B cell (primary cell): ENCODE measurements around the gene CDC25B. TPM values are rescaled to one million over a fixed set of nuclear protein-coding genes. Genes with fewer than 3 reads are reported as not detected.

Source experiments
- ATAC-seq: fragments of 200-7000 bp; cut with Tn5 transposase; one replicate; pipeline ENCODE4 v1.10.0; 2021; ENCODE audit warnings: low read depth, mild to moderate bottlenecking, moderate number of reproducible peaks, moderate library complexity
- CTCF ChIA-PET: fragments of 350-600 bp; sonication (Branson Sonifier 250); formaldehyde crosslinking; loops from one replicate; lab custom pipeline; 2021; ENCODE audit warnings: antibody characterized with exemption, inconsistent platforms; lab: Charles Lee
- POLR2A ChIA-PET: fragments of 350-600 bp; sonication (Branson Sonifier 250); formaldehyde crosslinking; loops from one replicate; lab custom pipeline; 2021; ENCODE audit warnings: antibody characterized with exemption; lab: Charles Lee
- DNase-seq: peaks from one replicate; pipeline ENCODE4 v3.0.0; 2013
- H2AFZ ChIP-seq: 2 replicates; pipeline ENCODE4 v1.6.1; 2012; ENCODE audit warnings: mild to moderate bottlenecking, low read depth, low read length; ENCODE audit not compliant: insufficient read depth, poor library complexity, severe bottlenecking
- H3K27ac ChIP-seq, 2 donors: 1 replicate in 1 of 2; 2 replicates in 1 of 2; pipeline ENCODE4 v1.5.1; 2012 to 2013; ENCODE audit warnings: low read length in 2 of 2, mild to moderate bottlenecking in 2 of 2, moderate library complexity in 1 of 2
- H3K27me3 ChIP-seq, 4 experiments: fragments of 200-600 bp in 1 of 4; sonication (generic) in 1 of 4; replicated peaks in 1 of 4; 1 replicate in 2 of 4; 2 replicates in 2 of 4; pipeline versions ENCODE4 v1.6.1 to v1.7.0; 2013 to 2016; ENCODE audit warnings: low read length in 3 of 4, mild to moderate bottlenecking in 2 of 4, mixed read lengths in 1 of 4, moderate library complexity in 1 of 4; ENCODE audit not compliant: insufficient read depth in 4 of 4, control insufficient read depth in 3 of 4; ENCODE audit errors: control extremely low read depth in 1 of 4
- H3K36me3 ChIP-seq, 2 experiments: replicated peaks in 1 of 2; 1 replicate in 1 of 2; 2 replicates in 1 of 2; pipeline versions ENCODE4 v1.6.1 to v1.7.1; 2013; ENCODE audit warnings: low read length in 1 of 2; ENCODE audit not compliant: insufficient read depth in 2 of 2, control insufficient read depth in 1 of 2; ENCODE audit errors: control extremely low read depth in 1 of 2, extremely low read depth in 1 of 2
- H3K4me1 ChIP-seq, 2 donors: fragments of 200-600 bp in 1 of 2; sonication (generic) in 1 of 2; 1 replicate in 1 of 2; 2 replicates in 1 of 2; pipeline versions ENCODE4 v1.5.1 to v1.6.1; 2013 to 2017; ENCODE audit warnings: low read length in 2 of 2; ENCODE audit not compliant: control insufficient read depth in 2 of 2, insufficient read depth in 2 of 2
- H3K4me2 ChIP-seq: replicated peaks from 2 replicates; pipeline ENCODE3; 2012; ENCODE audit warnings: mild to moderate bottlenecking, low read depth, low read length; ENCODE audit not compliant: poor library complexity, severe bottlenecking
- H3K4me3 ChIP-seq, 5 experiments: fragments of 200-600 bp in 1 of 5; sonication (generic) in 1 of 5; 1 replicate in 3 of 5; 2 replicates in 2 of 5; pipeline versions ENCODE4 v1.5.1 to v1.7.0; 2011 to 2016; ENCODE audit warnings: low read length in 4 of 5, mild to moderate bottlenecking in 4 of 5, low read depth in 2 of 5, control low read depth in 1 of 5, moderate library complexity in 1 of 5; ENCODE audit not compliant: insufficient read depth in 1 of 5; ENCODE audit errors: control extremely low read depth in 1 of 5, extremely low read depth in 1 of 5
- H3K79me2 ChIP-seq: fragments of 200-600 bp; sonication (generic); one replicate; pipeline ENCODE4 v1.6.0; 2016; ENCODE audit warnings: low read length; ENCODE audit not compliant: control insufficient read depth, insufficient read depth
- H3K9ac ChIP-seq: fragments of 200-600 bp; sonication (generic); 2 replicates; pipeline ENCODE4 v1.6.1; 2017; ENCODE audit warnings: mild to moderate bottlenecking, low read length, moderate library complexity
- H3K9me3 ChIP-seq, 3 donors: one replicate each; pipeline versions ENCODE4 v1.6.1 to v1.7.1; 2013; ENCODE audit warnings: low read length in 2 of 3; ENCODE audit not compliant: control insufficient read depth in 2 of 3, insufficient read depth in 1 of 3; ENCODE audit errors: control extremely low read depth in 1 of 3
- H4K20me1 ChIP-seq: 2 replicates; pipeline ENCODE4 v1.6.0; 2012; ENCODE audit warnings: mild to moderate bottlenecking, low read length; ENCODE audit not compliant: insufficient read depth, control insufficient read depth, poor library complexity, severe bottlenecking
- H3K27ac Mint-ChIP-seq: one replicate; pipeline ENCODE4 v1.8.0; 2021; ENCODE audit warnings: mixed read lengths
- H3K27me3 Mint-ChIP-seq: one replicate; pipeline ENCODE4 v1.8.0; 2021; ENCODE audit warnings: mixed read lengths
- H3K4me1 Mint-ChIP-seq: one replicate; pipeline ENCODE4 v1.8.0; 2021; ENCODE audit warnings: mixed read lengths
- H3K4me3 Mint-ChIP-seq: one replicate; pipeline ENCODE4 v1.8.0; 2021; ENCODE audit warnings: mixed read lengths
- H3K9me3 Mint-ChIP-seq: one replicate; pipeline ENCODE4 v1.8.0; 2022; ENCODE audit warnings: mixed read lengths; ENCODE audit not compliant: insufficient read depth
- CTCF ChIP-seq: fragments of 200-600 bp; IDR thresholded peaks from one replicate; pipeline ENCODE4 v1.8.0; 2022; ENCODE audit warnings: antibody characterized with exemption, mild to moderate bottlenecking
- EZH2 ChIP-seq: IDR thresholded peaks from 2 replicates; pipeline ENCODE4 v1.6.1; 2012; ENCODE audit warnings: borderline replicate concordance, low read depth, mild to moderate bottlenecking, moderate library complexity, low read length; ENCODE audit not compliant: insufficient read depth, poor library complexity, severe bottlenecking
- WGBS: methylation state at CpG from one replicate; pipeline ENCODE4 v1.1.5; 2013; ENCODE audit warnings: missing lambda C conversion rate; ENCODE audit not compliant: insufficient coverage; 5-methylcytosine and 5-hydroxymethylcytosine counted together
- intact Hi-C: fragments of 100-400 bp; cut with micrococcal nuclease; formaldehyde crosslinking; loops from one replicate; pipeline ENCODE4 v1.10.0; 2022
- polyA plus RNA-seq: library from polyadenylated mRNA; depleted of rRNA; stranded (reverse); fragments of >200 nt; gene quantifications from 2 replicates; pipeline ENCODE4 v1.2.3, GENCODE V29; 2012
- total RNA-seq, 2 donors: library from RNA; stranded (reverse); fragments of 120-200 nt in 1 of 2; gene quantifications; 1 replicate in 1 of 2; 2 replicates in 1 of 2; pipeline versions ENCODE4 v1.2.3 to v1.2.4, GENCODE V29; 2013 to 2022

CDC25B gene
- total and polyA plus RNA-seq, 2 donors (not counting 1 experiment from before 2014, with no cell fraction given): 72.3 to 114 TPM

GRCh38 chr20:3818155-3819151, 22.3 kb downstream of the CDC25B start:
- H3K27ac ChIP-seq: no peak overlapping the region
- Mint-ChIP-seq H3K27ac (peak overlapping the region; percentile 100), H3K9me3 (no peaks in the 10 kb centered on the region), H3K4me1 (peaks cover 15% of the 10 kb centered on the region), H3K4me3 (peak overlapping the region; percentile 37), H3K27me3 (no peaks in the 10 kb centered on the region)
- no peak overlapping the region for H3K9ac ChIP-seq
- H3K27me3 ChIP-seq: no peaks in the 10 kb centered on the region
- no peak overlapping the region for H2AFZ ChIP-seq
- no peak for ATAC-seq
- POLR2A ChIA-PET: interaction anchor here (0.6 to 2.2 kb wide), 5 partner anchors 22 to 683 kb away, joined by 3 to 16 read pairs (median 6); partner anchors contain the start of gene CDC25B
- CTCF ChIA-PET: interaction anchor here (0.6 to 6.4 kb wide), 10 partner anchors 9 to 66 kb away, joined by 3 to 84 read pairs (median 4); partner anchors contain the start of genes ADISSP, CDC25B and CENPB
- peaks cover 13 to 15% of the 10 kb centered on the region in 2 donors for H3K4me1 ChIP-seq
- peaks cover 0 to 12% of the 10 kb centered on the region in 2 experiments for H3K36me3 ChIP-seq
- intact Hi-C loops: no loop called here
- no peak for TF ChIP-seq EZH2
- no peak for TF ChIP-seq CTCF
- H4K20me1 ChIP-seq: no peaks in the 10 kb centered on the region
- H3K4me2 ChIP-seq: no peak overlapping the region
- 67% methylated on average over 3 of the region's 8 CpGs for WGBS
- DNase-seq: no peak
- no peak overlapping the region for H3K4me3 ChIP-seq
- peaks cover 9% of the 10 kb centered on the region for H3K79me2 ChIP-seq
- no peaks in the 10 kb centered on the region for H3K9me3 ChIP-seq
